CD8-positive, alpha-beta memory T cell (primary cell): ENCODE results near the gene PRRT2. TPM values are rescaled to one million over a fixed set of nuclear protein-coding genes. Genes with fewer than 3 reads are reported as not detected.

Source experiments
- CTCF ChIA-PET: fragments of 350-600 bp; sonication (Branson Sonifier 250); formaldehyde crosslinking; loops from one replicate; lab custom pipeline; 2021; ENCODE audit warnings: antibody characterized with exemption; lab: Charles Lee
- POLR2A ChIA-PET: fragments of 350-600 bp; sonication (Branson Sonifier 250); formaldehyde crosslinking; loops from one replicate; lab custom pipeline; 2021; ENCODE audit warnings: antibody characterized with exemption; lab: Charles Lee
- DNase-seq, 5 donors: peaks; one replicate each; pipeline versions ENCODE4 v3.0.0 to v3.0.0-alpha.2; 2020 to 2022; ENCODE audit warnings: mixed read lengths in 1 of 5
- H3K27ac ChIP-seq: one replicate; pipeline ENCODE4 v1.7.0; 2013; ENCODE audit warnings: low read depth, mild to moderate bottlenecking, low read length, moderate library complexity
- H3K27me3 ChIP-seq: 2 replicates; pipeline ENCODE4 v1.7.0; 2013; ENCODE audit warnings: low read length, mild to moderate bottlenecking; ENCODE audit not compliant: insufficient read depth, poor library complexity, severe bottlenecking
- H3K36me3 ChIP-seq: 2 replicates; pipeline ENCODE4 v1.7.0; 2013; ENCODE audit warnings: mild to moderate bottlenecking, low read length, moderate library complexity; ENCODE audit not compliant: insufficient read depth
- H3K4me1 ChIP-seq: 2 replicates; pipeline ENCODE4 v1.7.0; 2013; ENCODE audit warnings: mild to moderate bottlenecking, low read length, moderate library complexity; ENCODE audit not compliant: insufficient read depth
- H3K4me3 ChIP-seq: 2 replicates; pipeline ENCODE4 v1.7.0; 2013; ENCODE audit warnings: mild to moderate bottlenecking, low read length
- H3K9me3 ChIP-seq: 2 replicates; pipeline ENCODE4 v1.7.0; 2013; ENCODE audit warnings: mild to moderate bottlenecking, low read length
- H3K27ac Mint-ChIP-seq, 8 donors: one replicate each; pipeline ENCODE4 v1.8.0; 2020 to 2021; ENCODE audit warnings: mixed read lengths in 8 of 8, mild to moderate bottlenecking in 6 of 8, inconsistent platforms in 3 of 8, moderate library complexity in 3 of 8
- H3K27me3 Mint-ChIP-seq, 2 donors: one replicate each; pipeline ENCODE4 v1.8.0; 2020 to 2021; ENCODE audit warnings: mixed read lengths in 2 of 2, mild to moderate bottlenecking in 1 of 2, moderate library complexity in 1 of 2
- H3K36me3 Mint-ChIP-seq, 3 donors: one replicate each; pipeline ENCODE4 v1.8.0; 2020 to 2021; ENCODE audit warnings: mixed read lengths in 3 of 3, inconsistent platforms in 1 of 3, mild to moderate bottlenecking in 1 of 3
- H3K4me1 Mint-ChIP-seq, 3 donors: one replicate each; pipeline ENCODE4 v1.8.0; 2020 to 2021; ENCODE audit warnings: mixed read lengths in 3 of 3, inconsistent platforms in 1 of 3, mild to moderate bottlenecking in 1 of 3
- H3K4me3 Mint-ChIP-seq, 7 donors: one replicate each; pipeline ENCODE4 v1.8.0; 2020 to 2021; ENCODE audit warnings: mixed read lengths in 7 of 7, mild to moderate bottlenecking in 6 of 7, moderate library complexity in 4 of 7, inconsistent platforms in 2 of 7
- H3K9me3 Mint-ChIP-seq, 5 donors: one replicate each; pipeline ENCODE4 v1.8.0; 2020 to 2022; ENCODE audit warnings: mixed read lengths in 5 of 5, mild to moderate bottlenecking in 3 of 5, moderate library complexity in 2 of 5, inconsistent platforms in 1 of 5
- polyA plus RNA-seq: library from polyadenylated mRNA; unstranded; fragments of 300-500 nt; fragmentation: Illumina TruSeq; gene quantifications from one replicate; pipeline ENCODE4 v1.2.3, GENCODE V29; 2021
- total RNA-seq, 2 experiments: library from RNA; stranded (reverse); gene quantifications; one replicate each; pipeline ENCODE4 v1.2.3, GENCODE V29; 2021

Gene PRRT2
- total and polyA plus RNA-seq, 3 experiments from 2014 or later = 0.18 to 1.3 (median 1.2) TPM

DNA sequence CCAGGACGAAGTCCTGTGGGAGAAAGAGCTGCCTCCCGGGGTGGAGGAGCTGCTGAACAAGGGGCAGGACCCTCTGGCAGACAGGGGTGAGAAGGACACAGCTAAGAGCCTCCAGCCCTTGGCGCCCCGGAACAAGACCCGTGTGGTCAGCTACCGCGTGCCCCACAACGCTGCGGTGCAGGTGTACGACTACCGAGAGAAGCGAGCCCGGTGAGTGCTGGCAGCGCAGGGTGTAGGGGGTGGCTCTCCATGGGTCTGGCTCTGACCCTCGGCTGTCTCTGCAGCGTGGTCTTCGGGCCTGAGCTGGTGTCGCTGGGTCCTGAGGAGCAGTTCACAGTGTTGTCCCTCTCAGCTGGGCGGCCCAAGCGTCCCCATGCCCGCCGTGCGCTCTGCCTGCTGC, 29.6 kb downstream of the PRRT2 start:
- Histone ChIP-seq H3K36me3 (peaks cover 28% of the 10 kb centered on the region), H3K4me1 (no peaks in the 10 kb centered on the region), H3K4me3 (no peak overlapping the region), H3K9me3 (no peaks in the 10 kb centered on the region), H3K27ac (no peak overlapping the region), H3K27me3 (no peaks in the 10 kb centered on the region)
- Mint-ChIP-seq H3K27me3 (no peaks in the 10 kb centered on the region), H3K9me3 (no peaks in the 10 kb centered on the region), H3K4me1 (no peaks in the 10 kb centered on the region), H3K36me3 (peaks cover 5 to 89% (median 14%) of the 10 kb centered on the region in 3 donors), H3K27ac (peak overlapping the region in 2 of 8 donors; percentile 17 to 71), H3K4me3 (no peak overlapping the region)
- no peak for DNase-seq
- POLR2A ChIA-PET = interaction anchor here (0.5 kb wide), 2 partner anchors 10 to 208 kb away, joined by 3 to 6 read pairs; no protein-coding TSS in a partner anchor
- CTCF ChIA-PET = interaction anchor here (1.3 kb wide), 1 partner anchor 191 kb away, joined by 3 read pairs; no protein-coding TSS in a partner anchor

DNA sequence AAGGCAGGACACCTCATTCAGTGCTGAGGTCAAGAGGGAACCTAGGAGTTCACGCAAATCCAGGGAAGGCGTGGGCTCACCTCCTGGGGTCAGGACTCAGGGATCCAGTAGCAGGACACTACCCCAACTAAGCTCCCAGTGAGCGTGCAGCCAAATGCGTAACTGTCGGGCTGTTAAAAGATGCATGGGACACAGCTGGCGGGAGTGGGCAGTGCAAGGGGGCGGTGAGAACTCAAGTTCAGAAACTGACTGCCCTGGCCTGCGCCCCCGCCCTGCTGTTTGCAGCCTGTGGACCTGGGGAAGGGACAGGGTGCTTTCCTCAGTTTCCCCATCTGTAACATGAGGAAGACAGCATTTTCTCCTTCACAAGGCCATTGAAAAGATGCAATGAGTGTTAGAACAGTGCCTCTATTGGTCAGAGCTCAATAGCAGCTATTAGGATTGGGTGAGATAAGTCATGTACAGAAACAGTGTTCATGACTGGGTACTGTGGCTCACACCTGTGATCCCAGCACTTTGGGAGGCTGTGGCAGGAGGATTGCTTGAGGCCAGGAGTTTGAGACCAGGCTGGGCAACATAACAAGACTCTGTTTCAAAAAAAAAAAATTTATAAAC, 30.8 kb downstream of the PRRT2 start:
- H3K27me3 Mint-ChIP-seq = no peaks in the 10 kb centered on the region
- peaks cover 5 to 89% (median 16%) of the 10 kb centered on the region in 3 donors for H3K36me3 Mint-ChIP-seq
- H3K27ac ChIP-seq = no peak overlapping the region
- ChIA-PET CTCF (interaction anchor here (1.1 kb wide), 2 partner anchors 141 to 152 kb away, joined by 3 to 5 read pairs; no protein-coding TSS in a partner anchor), POLR2A (no interaction called here)
- H3K36me3 ChIP-seq = peaks cover 21% of the 10 kb centered on the region
- no peaks in the 10 kb centered on the region for H3K4me1 Mint-ChIP-seq
- peak overlapping the region in 6 of 8 donors; percentile 12 to 87 (median 44) for H3K27ac Mint-ChIP-seq
- H3K9me3 ChIP-seq = no peaks in the 10 kb centered on the region
- H3K4me3 Mint-ChIP-seq = no peak overlapping the region
- H3K27me3 ChIP-seq = no peaks in the 10 kb centered on the region
- no peaks in the 10 kb centered on the region for H3K4me1 ChIP-seq
- no peak overlapping the region for H3K4me3 ChIP-seq
- DNase-seq = no peak
- H3K9me3 Mint-ChIP-seq = no peaks in the 10 kb centered on the region

DNA sequence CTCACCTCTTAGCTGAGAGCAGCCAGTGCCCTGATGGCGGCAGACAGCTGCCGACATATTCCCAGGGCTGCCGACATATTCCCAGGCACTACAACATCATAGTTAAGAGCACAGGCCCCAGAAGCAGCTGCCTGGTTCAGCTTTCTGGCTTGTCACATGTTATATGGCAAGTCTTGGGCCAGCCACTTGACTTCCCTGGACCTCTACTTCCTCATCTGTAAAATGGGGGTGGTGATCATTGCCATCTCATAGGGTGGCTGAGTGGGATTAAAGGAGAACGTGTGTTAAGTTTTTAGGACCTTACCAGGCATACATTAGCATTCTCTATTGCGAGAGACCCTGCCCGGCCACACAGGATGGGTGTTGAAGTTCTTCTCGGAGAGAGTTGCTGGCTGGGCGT, 31.9 kb downstream of the PRRT2 start:
- Histone ChIP-seq H3K4me3 (no peak overlapping the region), H3K4me1 (no peaks in the 10 kb centered on the region), H3K36me3 (peaks cover 17% of the 10 kb centered on the region), H3K27me3 (no peaks in the 10 kb centered on the region), H3K27ac (no peak overlapping the region), H3K9me3 (no peaks in the 10 kb centered on the region)
- CTCF ChIA-PET = interaction anchor here (5.7 to 5.8 kb wide), 2 partner anchors 25 to 36 kb away, joined by 64 to 88 read pairs; partner anchors contain the start of genes MVP and PAGR1
- Mint-ChIP-seq H3K4me3 (no peak overlapping the region), H3K27me3 (no peaks in the 10 kb centered on the region), H3K27ac (peak overlapping the region in 3 of 8 donors; percentile 63 to 94 (median 72)), H3K36me3 (peaks cover 5 to 89% (median 16%) of the 10 kb centered on the region in 3 donors), H3K4me1 (peaks cover 3 to 5% (median 4%) of the 10 kb centered on the region in 3 donors), H3K9me3 (no peaks in the 10 kb centered on the region)
- DNase-seq = no peak
- POLR2A ChIA-PET = no interaction called here

DNA sequence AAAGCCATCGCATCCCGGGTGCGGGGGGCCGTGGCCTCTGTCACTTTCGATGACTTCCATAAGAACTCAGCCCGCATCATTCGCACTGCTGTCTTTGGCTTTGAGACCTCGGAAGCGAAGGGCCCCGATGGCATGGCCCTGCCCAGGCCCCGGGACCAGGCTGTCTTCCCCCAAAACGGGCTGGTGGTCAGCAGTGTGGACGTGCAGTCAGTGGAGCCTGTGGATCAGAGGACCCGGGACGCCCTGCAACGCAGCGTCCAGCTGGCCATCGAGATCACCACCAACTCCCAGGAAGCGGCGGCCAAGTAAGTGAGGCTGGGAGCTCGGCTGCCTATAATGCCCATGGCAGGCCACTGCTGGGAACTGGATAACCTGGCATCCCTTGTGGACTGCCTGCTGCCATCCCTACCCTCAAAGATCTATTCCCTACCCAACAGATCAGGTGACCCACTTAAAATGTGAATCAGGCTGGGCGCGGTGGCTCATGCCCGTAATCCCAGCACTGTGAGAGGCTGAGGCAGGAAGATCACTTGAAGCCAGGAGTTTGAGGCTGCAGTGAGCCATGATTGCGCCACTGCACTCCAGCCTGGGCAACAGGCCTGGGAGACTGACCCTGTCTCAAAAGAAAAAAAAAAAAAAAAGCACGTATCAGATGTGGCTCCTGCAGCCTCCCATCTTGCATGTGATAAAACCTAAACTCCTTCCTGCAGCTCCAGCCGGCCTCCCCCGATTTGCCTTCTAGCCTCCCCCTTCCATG, 32.8 kb downstream of the PRRT2 start:
- Mint-ChIP-seq H3K4me1 (peaks cover 3 to 5% (median 4%) of the 10 kb centered on the region in 3 donors), H3K9me3 (no peaks in the 10 kb centered on the region), H3K36me3 (peaks cover 5 to 81% (median 16%) of the 10 kb centered on the region in 3 donors), H3K27ac (peak overlapping the region in 4 of 8 donors; percentile 8 to 94 (median 44)), H3K27me3 (no peaks in the 10 kb centered on the region), H3K4me3 (no peak overlapping the region)
- Histone ChIP-seq H3K9me3 (no peaks in the 10 kb centered on the region), H3K27ac (no peak overlapping the region), H3K4me1 (no peaks in the 10 kb centered on the region), H3K36me3 (peaks cover 17% of the 10 kb centered on the region), H3K27me3 (no peaks in the 10 kb centered on the region), H3K4me3 (no peak overlapping the region)
- POLR2A ChIA-PET = interaction anchor here (0.6 kb wide), 1 partner anchor 682 kb away, joined by 4 read pairs; no protein-coding TSS in a partner anchor
- no peak for DNase-seq
- CTCF ChIA-PET = interaction anchor here (1.2 to 5.8 kb wide), 5 partner anchors 19 to 143 kb away, joined by 3 to 88 read pairs (median 8); partner anchors contain the start of genes CDIPT, MVP and PAGR1

DNA sequence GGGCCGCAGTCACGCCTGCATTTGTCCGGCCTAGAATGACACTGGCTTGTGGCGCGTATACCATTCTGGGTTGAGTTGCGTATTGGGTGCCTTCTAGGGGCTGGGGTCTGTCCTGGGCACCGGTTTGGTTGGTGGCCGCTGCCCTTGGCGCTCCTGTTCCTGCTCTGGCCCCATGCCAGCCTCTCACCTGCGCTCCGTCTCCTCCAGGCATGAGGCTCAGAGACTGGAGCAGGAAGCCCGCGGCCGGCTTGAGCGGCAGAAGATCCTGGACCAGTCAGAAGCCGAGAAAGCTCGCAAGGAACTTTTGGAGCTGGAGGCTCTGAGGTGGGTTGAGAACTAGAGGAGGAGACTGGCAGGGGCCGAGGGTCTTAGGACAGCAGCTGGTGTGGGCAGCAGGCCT, 33.7 kb downstream of the PRRT2 start:
- Histone ChIP-seq H3K4me3 (no peak overlapping the region), H3K27ac (no peak overlapping the region), H3K36me3 (peaks cover 17% of the 10 kb centered on the region), H3K27me3 (no peaks in the 10 kb centered on the region), H3K4me1 (no peaks in the 10 kb centered on the region), H3K9me3 (no peaks in the 10 kb centered on the region)
- no peak overlapping the region for H3K4me3 Mint-ChIP-seq
- ChIA-PET POLR2A (interaction anchor here (0.6 kb wide), 1 partner anchor 682 kb away, joined by 4 read pairs; no protein-coding TSS in a partner anchor), CTCF (interaction anchor here (1.3 to 5.8 kb wide), 5 partner anchors 18 to 155 kb away, joined by 3 to 88 read pairs (median 8); partner anchors contain the start of genes CDIPT, MVP and PAGR1)
- H3K9me3 Mint-ChIP-seq = no peaks in the 10 kb centered on the region
- H3K4me1 Mint-ChIP-seq = peaks cover 3 to 8% (median 5%) of the 10 kb centered on the region in 3 donors
- H3K36me3 Mint-ChIP-seq = peaks cover 5 to 72% (median 15%) of the 10 kb centered on the region in 3 donors
- DNase-seq = no peak
- H3K27ac Mint-ChIP-seq = peak overlapping the region in 3 of 8 donors; percentile 8 to 63 (median 23)
- H3K27me3 Mint-ChIP-seq = no peaks in the 10 kb centered on the region

DNA sequence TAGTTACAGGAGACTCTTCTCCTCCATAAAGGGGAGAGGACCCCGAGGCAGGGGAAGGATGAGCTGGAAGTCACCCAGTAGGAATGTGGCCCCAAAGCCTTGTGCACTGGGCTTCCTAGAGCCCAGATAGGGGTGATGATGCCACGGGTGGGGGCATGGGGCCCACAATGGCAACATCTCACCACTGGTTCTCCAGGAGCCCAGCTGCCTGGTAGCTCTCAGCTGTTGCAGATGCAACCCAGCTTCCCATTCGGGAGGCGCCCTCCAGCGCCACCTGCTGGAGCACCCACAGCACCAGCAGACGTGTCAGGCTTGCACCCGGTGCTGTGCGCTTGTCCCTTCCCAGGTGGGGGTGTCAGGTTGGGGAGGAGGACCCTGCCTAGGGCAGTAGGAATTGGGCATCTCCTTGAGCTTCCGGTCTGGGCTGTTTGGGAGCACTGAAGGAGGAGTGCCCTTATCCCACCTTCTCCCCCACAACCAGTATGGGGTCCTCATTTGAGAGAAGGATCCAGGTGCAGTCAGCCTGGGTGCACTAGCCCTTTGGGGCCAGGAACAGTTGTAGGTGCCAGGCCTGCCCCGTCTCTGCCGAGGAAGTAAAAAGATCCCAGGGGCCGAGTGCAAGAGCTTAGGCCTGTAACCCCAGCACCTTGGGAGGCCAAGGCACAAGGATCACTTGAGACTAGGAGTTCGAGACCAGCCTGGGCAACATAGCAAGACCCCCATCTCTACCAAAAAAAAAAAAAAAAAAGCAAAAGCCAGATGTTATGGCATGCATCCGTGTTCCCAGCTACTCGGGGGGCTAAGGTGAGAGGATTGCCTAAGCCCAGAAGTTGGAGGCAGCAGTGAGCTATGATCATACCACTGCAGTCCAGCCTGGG, 36.7 kb downstream of the PRRT2 start:
- Mint-ChIP-seq H3K4me1 (peaks cover 3 to 8% (median 5%) of the 10 kb centered on the region in 3 donors), H3K36me3 (peaks cover 5 to 48% (median 11%) of the 10 kb centered on the region in 3 donors), H3K9me3 (no peaks in the 10 kb centered on the region), H3K27ac (peak overlapping the region; percentile 45 to 68 (median 56)), H3K4me3 (no peak overlapping the region), H3K27me3 (no peaks in the 10 kb centered on the region)
- ChIA-PET CTCF (interaction anchor here (0.7 to 5.8 kb wide), 50 partner anchors 8 to 208 kb away, joined by 3 to 88 read pairs (median 5); partner anchors contain the start of genes CDIPT, HIRIP3, INO80E and KIF22), POLR2A (interaction anchor here (0.5 to 1.6 kb wide), 11 partner anchors 14 to 248 kb away, joined by 3 to 9 read pairs (median 5); partner anchors contain the start of genes KIF22, MVP and PAGR1)
- Histone ChIP-seq H3K9me3 (no peaks in the 10 kb centered on the region), H3K36me3 (peaks cover 5% of the 10 kb centered on the region), H3K4me1 (no peaks in the 10 kb centered on the region), H3K4me3 (no peak overlapping the region), H3K27ac (no peak overlapping the region), H3K27me3 (no peaks in the 10 kb centered on the region)
- DNase-seq = peak; percentile 66 to 84 (median 74)

DNA sequence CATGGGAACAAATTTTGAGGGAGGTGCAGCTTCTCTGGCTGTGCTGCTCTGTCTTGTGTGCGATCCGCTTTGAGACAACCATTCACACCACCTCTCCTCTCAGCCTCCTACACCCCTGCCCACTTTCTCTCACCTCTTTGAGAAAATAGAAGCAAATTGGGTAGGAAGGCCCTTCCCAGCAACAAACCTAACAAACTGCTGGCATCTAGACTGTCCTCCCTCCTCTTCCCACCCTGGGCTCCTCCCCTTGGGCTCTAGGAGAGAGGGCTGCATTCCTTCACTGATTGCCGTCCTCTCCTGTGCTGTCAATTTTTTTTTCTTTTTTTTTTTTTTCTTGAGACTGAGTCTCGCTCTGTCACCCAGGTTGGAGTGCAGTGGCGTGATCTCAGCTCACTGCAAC, 37.5 kb downstream of the PRRT2 start:
- Mint-ChIP-seq H3K27me3 (no peaks in the 10 kb centered on the region), H3K36me3 (peaks cover 5 to 40% (median 9%) of the 10 kb centered on the region in 3 donors), H3K27ac (peak overlapping the region in 1 of 8 donors; percentile 76), H3K4me1 (peaks cover 3 to 8% (median 5%) of the 10 kb centered on the region in 3 donors), H3K9me3 (no peaks in the 10 kb centered on the region), H3K4me3 (no peak overlapping the region)
- DNase-seq = no peak
- ChIA-PET CTCF (interaction anchor here (0.7 to 5.8 kb wide), 24 partner anchors 7 to 209 kb away, joined by 3 to 88 read pairs (median 8); partner anchors contain the start of genes CDIPT, KIF22, MVP and PAGR1), POLR2A (interaction anchor here (0.6 to 1.6 kb wide), 3 partner anchors 17 to 62 kb away, joined by 3 to 7 read pairs (median 6); partner anchors contain the start of gene PAGR1)
- no peak overlapping the region for H3K4me3 ChIP-seq
- H3K9me3 ChIP-seq = no peaks in the 10 kb centered on the region
- H3K27me3 ChIP-seq = no peaks in the 10 kb centered on the region
- no peak overlapping the region for H3K27ac ChIP-seq
- peaks cover 5% of the 10 kb centered on the region for H3K36me3 ChIP-seq
- no peaks in the 10 kb centered on the region for H3K4me1 ChIP-seq
